Neural crest cell (in vitro differentiated cells): ENCODE results near the gene SRMS. TPM values are rescaled to one million over a fixed set of nuclear protein-coding genes. Genes with fewer than 3 reads are reported as not detected.

ENCODE experiments used
- DNase-seq: peaks from one replicate; pipeline ENCODE4 v3.0.0; 2021; ENCODE audit warnings: low read depth, mixed read lengths, low spot score
- H3K27ac Mint-ChIP-seq: one replicate; pipeline ENCODE4 v1.8.0; 2021; ENCODE audit warnings: mild to moderate bottlenecking, mixed read lengths; ENCODE audit not compliant: unreplicated experiment
- H3K27me3 Mint-ChIP-seq: 2 replicates; pipeline ENCODE4 v1.8.0; 2021; ENCODE audit warnings: low read depth, mild to moderate bottlenecking, mixed read lengths
- H3K36me3 Mint-ChIP-seq: 2 replicates; pipeline ENCODE4 v1.8.0; 2021; ENCODE audit warnings: low read depth, mild to moderate bottlenecking, mixed read lengths
- H3K4me1 Mint-ChIP-seq: 2 replicates; pipeline ENCODE4 v1.8.0; 2021; ENCODE audit warnings: mixed read lengths
- H3K4me3 Mint-ChIP-seq: one replicate; pipeline ENCODE4 v1.8.0; 2021; ENCODE audit warnings: mild to moderate bottlenecking, mixed read lengths
- H3K9me3 Mint-ChIP-seq: 2 replicates; pipeline ENCODE4 v1.8.0; 2021; ENCODE audit warnings: mixed read lengths
- total RNA-seq: library from RNA; stranded (reverse); gene quantifications from 2 replicates; pipeline ENCODE4 v1.2.1, GENCODE V29; 2021
- TF ChIP-seq, protein P1 (sequence below): fragments of 200-600 bp; sonication (generic); conservative IDR thresholded peaks from 2 replicates; pipeline ENCODE4 v1.5.0; 2021; ENCODE audit warnings: antibody characterized with exemption, mild to moderate bottlenecking

Gene SRMS
- total RNA-seq, 1 donor from 2014 or later = not detected

GRCh38 chr20:63543733-63544132 is 3.8 kb downstream of the SRMS start:
- no peak for DNase-seq
- no peaks in the 10 kb centered on the region for H3K4me1 Mint-ChIP-seq
- H3K9me3 Mint-ChIP-seq = no peaks in the 10 kb centered on the region
- H3K27ac Mint-ChIP-seq = no peak overlapping the region
- no peaks in the 10 kb centered on the region for H3K36me3 Mint-ChIP-seq
- TF ChIP-seq, protein P1, sequence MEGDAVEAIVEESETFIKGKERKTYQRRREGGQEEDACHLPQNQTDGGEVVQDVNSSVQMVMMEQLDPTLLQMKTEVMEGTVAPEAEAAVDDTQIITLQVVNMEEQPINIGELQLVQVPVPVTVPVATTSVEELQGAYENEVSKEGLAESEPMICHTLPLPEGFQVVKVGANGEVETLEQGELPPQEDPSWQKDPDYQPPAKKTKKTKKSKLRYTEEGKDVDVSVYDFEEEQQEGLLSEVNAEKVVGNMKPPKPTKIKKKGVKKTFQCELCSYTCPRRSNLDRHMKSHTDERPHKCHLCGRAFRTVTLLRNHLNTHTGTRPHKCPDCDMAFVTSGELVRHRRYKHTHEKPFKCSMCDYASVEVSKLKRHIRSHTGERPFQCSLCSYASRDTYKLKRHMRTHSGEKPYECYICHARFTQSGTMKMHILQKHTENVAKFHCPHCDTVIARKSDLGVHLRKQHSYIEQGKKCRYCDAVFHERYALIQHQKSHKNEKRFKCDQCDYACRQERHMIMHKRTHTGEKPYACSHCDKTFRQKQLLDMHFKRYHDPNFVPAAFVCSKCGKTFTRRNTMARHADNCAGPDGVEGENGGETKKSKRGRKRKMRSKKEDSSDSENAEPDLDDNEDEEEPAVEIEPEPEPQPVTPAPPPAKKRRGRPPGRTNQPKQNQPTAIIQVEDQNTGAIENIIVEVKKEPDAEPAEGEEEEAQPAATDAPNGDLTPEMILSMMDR = no peak
- no peaks in the 10 kb centered on the region for H3K27me3 Mint-ChIP-seq
- H3K4me3 Mint-ChIP-seq = peak overlapping the region; percentile 1

DNA sequence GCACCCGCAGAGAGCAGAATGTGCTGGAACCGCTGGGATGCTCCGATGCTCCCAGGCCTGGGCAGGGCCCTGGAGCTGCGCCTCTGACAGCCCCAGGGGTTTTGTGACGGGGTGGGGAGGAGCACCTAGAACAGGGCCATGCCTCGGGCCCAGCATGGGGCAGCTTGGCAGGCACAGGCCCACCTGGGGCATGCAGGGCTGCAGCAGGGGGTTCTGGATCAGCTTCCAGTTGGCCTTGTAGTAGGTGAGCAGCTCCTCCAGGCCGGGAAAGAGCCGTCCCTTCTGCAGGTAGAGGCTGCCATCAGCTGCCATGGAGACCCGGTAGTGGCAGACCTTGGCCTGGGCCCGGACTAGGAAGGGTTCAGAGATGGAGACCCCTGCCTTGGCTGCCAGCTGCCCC is 4.4 kb downstream of the SRMS start:
- no peaks in the 10 kb centered on the region for H3K4me1 Mint-ChIP-seq
- no peaks in the 10 kb centered on the region for H3K27me3 Mint-ChIP-seq
- H3K27ac Mint-ChIP-seq = no peak overlapping the region
- TF ChIP-seq, protein P1 = no peak
- no peak for DNase-seq
- H3K36me3 Mint-ChIP-seq = no peaks in the 10 kb centered on the region
- no peak overlapping the region for H3K4me3 Mint-ChIP-seq
- H3K9me3 Mint-ChIP-seq = no peaks in the 10 kb centered on the region

DNA sequence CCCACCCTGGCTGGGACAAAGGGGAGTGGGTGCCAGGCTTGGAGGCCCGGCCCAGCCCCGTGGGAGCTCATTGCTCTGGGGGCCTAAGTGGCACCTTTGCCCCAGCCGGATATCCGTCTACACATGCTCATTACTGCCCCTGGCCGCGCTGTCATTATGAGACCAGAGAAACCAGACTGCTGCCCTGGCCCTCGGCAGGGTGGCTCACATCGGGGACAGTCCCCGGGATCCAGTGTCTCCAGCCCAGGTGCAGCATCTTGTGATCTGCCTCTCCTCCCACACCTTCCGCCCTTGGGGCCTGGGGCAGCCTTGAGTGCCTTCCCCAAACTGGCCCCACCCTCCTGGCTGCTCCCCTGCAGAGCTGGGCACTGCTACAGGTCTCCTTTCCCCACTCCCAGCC is 4.9 kb downstream of the SRMS start:
- no peaks in the 10 kb centered on the region for H3K9me3 Mint-ChIP-seq
- no peak for DNase-seq
- no peaks in the 10 kb centered on the region for H3K4me1 Mint-ChIP-seq
- no peaks in the 10 kb centered on the region for H3K27me3 Mint-ChIP-seq
- TF ChIP-seq, protein P1 = no peak
- no peak overlapping the region for H3K27ac Mint-ChIP-seq
- H3K36me3 Mint-ChIP-seq = no peaks in the 10 kb centered on the region
- H3K4me3 Mint-ChIP-seq = no peak overlapping the region

DNA sequence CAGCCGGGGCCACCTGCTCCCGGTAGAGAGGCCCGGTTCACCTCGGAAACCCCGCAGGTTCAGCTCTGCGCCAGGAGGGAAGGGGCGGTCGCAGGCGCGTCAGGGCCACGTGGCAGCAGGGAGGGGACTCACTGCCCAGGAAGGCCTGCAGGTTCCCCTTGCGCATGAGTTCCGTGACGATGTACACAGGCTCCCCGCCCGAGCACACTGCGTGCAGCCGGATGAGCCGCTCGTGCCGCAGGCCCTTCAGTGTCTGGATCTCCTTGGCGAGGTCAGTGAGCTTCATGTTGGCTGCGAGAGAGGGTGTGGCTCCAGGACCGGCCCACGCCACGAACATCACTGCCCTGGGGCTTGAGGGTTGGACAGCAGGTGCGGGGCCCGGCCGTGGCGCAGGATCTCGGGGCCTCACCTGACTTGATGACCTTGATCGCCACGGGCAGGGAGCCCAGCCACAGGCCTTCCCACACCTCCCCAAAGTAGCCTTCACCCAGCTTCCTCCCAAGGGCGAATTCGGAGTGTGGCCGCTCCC is 5.5 kb downstream of the SRMS start:
- no peak for DNase-seq
- Mint-ChIP-seq H3K4me1 (no peaks in the 10 kb centered on the region), H3K9me3 (no peaks in the 10 kb centered on the region), H3K27ac (no peak overlapping the region), H3K36me3 (no peaks in the 10 kb centered on the region), H3K4me3 (no peak overlapping the region), H3K27me3 (no peaks in the 10 kb centered on the region)
- TF ChIP-seq, protein P1 = no peak

DNA sequence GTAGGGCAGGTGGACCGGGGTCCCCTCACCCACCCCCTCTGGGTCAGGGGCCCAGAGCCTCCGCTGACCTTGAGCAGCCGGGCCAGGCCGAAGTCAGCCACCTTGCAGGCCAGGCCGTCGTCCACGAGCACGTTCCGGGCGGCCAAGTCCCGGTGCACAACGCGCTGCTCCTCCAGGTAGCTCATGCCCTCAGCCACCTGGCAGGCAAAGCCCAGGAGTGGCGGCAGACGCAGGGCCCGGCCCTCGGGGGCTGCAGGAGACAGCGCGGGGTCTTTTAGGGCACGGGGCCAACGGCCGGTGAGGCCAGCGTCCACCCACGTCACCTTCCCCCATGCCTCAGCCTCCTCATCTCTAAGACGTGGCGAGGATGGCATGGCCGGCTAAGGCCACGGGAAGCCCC is 6.2 kb downstream of the SRMS start:
- Mint-ChIP-seq H3K9me3 (no peaks in the 10 kb centered on the region), H3K36me3 (no peaks in the 10 kb centered on the region), H3K4me3 (no peak overlapping the region), H3K27ac (no peak overlapping the region), H3K4me1 (peaks cover 1% of the 10 kb centered on the region), H3K27me3 (no peaks in the 10 kb centered on the region)
- no peak for DNase-seq
- TF ChIP-seq, protein P1 = no peak
